K562 (cell line): ENCODE measurements around the gene ISG20L2. TPM values are rescaled to one million over a fixed set of nuclear protein-coding genes. Genes with fewer than 3 reads are reported as not detected.
A peak's percentile ranks its signal among the peaks of the same experiment; 100 is the strongest.

ENCODE experiments used
- ELF1 ChIP-seq: fragments of 200-800 bp; sonication (Bioruptor generic); IDR thresholded peaks from 2 replicates; pipeline ENCODE4 v1.6.1; 2016; ENCODE audit warnings: missing genetic modification characterization, missing compliant biosample characterization
- FOXP1 ChIP-seq: sonication (generic); formaldehyde crosslinking; IDR thresholded peaks from 2 replicates; pipeline ENCODE4 v1.8.0; 2022; ENCODE audit warnings: mild to moderate bottlenecking, missing genetic modification reagents
- LARP7 ChIP-seq: fragments of 450-650 bp; IDR thresholded peaks from 2 replicates; pipeline ENCODE4 v1.6.1; 2016
- MTA1 ChIP-seq: fragments of 450-650 bp; IDR thresholded peaks from 2 replicates; pipeline ENCODE4 v1.6.1; 2017; ENCODE audit warnings: borderline replicate concordance
- MYC ChIP-seq, 2 experiments: fragments of 250-450 bp in 1 of 2; sonication (Bioruptor Pico) in 1 of 2; IDR thresholded peaks; 2 replicates each; pipeline versions ENCODE4 v1.5.1 to v1.6.1; 2012 to 2021; ENCODE audit warnings: low read depth in 2 of 2, borderline replicate concordance in 1 of 2, improper control_type of control experiment in 1 of 2, low read length in 1 of 2, mild to moderate bottlenecking in 1 of 2, moderate library complexity in 1 of 2
- NCOR1 ChIP-seq: fragments of 450-650 bp; IDR thresholded peaks from 2 replicates; pipeline ENCODE4 v1.6.1; 2016; ENCODE audit warnings: mild to moderate bottlenecking, moderate library complexity
- POLR3A ChIP-seq: IDR thresholded peaks from 2 replicates; pipeline ENCODE4 v1.6.1; 2011; ENCODE audit warnings: borderline replicate concordance, mild to moderate bottlenecking, moderate library complexity; ENCODE audit not compliant: insufficient read length, insufficient read depth; ENCODE audit errors: extremely low read depth
- PRMT5 ChIP-seq: sonication (generic); formaldehyde crosslinking; IDR thresholded peaks from 2 replicates; pipeline ENCODE4 v1.5.0; 2020; ENCODE audit warnings: missing genetic modification reagents
- RBM17 ChIP-seq: fragments of 200-400 bp; formaldehyde crosslinking; IDR thresholded peaks from 2 replicates; pipeline ENCODE4 v1.6.1; 2017; ENCODE audit warnings: low read depth, mild to moderate bottlenecking, low read length, borderline replicate concordance
- SLC30A9 ChIP-seq: fragments of 250-450 bp; sonication (Bioruptor Pico); IDR thresholded peaks from 2 replicates; pipeline ENCODE4 v1.8.0; 2022; ENCODE audit warnings: mild to moderate bottlenecking, moderate library complexity
- SMAD1 ChIP-seq: fragments of 150-350 bp; IDR thresholded peaks from 2 replicates; pipeline ENCODE4 v1.6.1; 2014; ENCODE audit warnings: low read length, low read depth; ENCODE audit not compliant: partially characterized antibody
- SRSF1 ChIP-seq: fragments of 200-400 bp; formaldehyde crosslinking; IDR thresholded peaks from 2 replicates; pipeline ENCODE4 v1.6.1; 2017; ENCODE audit warnings: mild to moderate bottlenecking, low read depth, low read length, moderate library complexity
- ZBED1 ChIP-seq: IDR thresholded peaks from 2 replicates; pipeline ENCODE4 v1.6.1; 2014
- ZBTB34 ChIP-seq: fragments of 250-450 bp; sonication (Bioruptor Pico); IDR thresholded peaks from 2 replicates; pipeline ENCODE4 v1.8.0; 2021; ENCODE audit warnings: mild to moderate bottlenecking, moderate library complexity
- ZNF134 ChIP-seq: fragments of 250-450 bp; sonication (Bioruptor Pico); conservative IDR thresholded peaks from 2 replicates; pipeline ENCODE4 v1.4.0; 2020
- ZNF695 ChIP-seq: fragments of 450-650 bp; formaldehyde crosslinking; IDR thresholded peaks from 2 replicates; pipeline ENCODE4 v1.4.0; 2020; ENCODE audit warnings: mild to moderate bottlenecking, moderate library complexity
- ZNF740 ChIP-seq, 3 experiments: fragments of 200-800 bp in 1 of 3; sonication (Bioruptor generic) in 1 of 3; sonication (generic) in 1 of 3; formaldehyde crosslinking in 1 of 3; IDR thresholded peaks; 2 replicates each; pipeline versions ENCODE4 v1.6.1 to v1.8.0; 2016 to 2022; ENCODE audit warnings: mild to moderate bottlenecking in 2 of 3, missing compliant biosample characterization in 2 of 3, missing genetic modification characterization in 2 of 3, missing genetic modification reagents in 1 of 3
- polyA plus RNA-seq, 8 experiments: library from polyadenylated mRNA; depleted of rRNA in 4 of 8; stranded (reverse) in 5 of 8; unstranded in 3 of 8; fragments of >200 nt; fragmentation: Nextera tagmentation in 2 of 8; fragmentation: Illumina TruSeq in 1 of 8; extraction: Ambion mirVana in 2 of 8; extraction: Trizol in 1 of 8; gene quantifications; 2 replicates each; pipeline versions ENCODE4 v1.2.1 to v1.2.3, GENCODE V29; 2011 to 2014; ENCODE audit warnings: inconsistent platforms in 1 of 8, missing spikeins in 1 of 8
- total RNA-seq, 7 experiments: library from RNA; depleted of rRNA in 6 of 7; stranded (reverse); fragments of >200 nt in 6 of 7; fragmentation: Illumina TruSeq in 2 of 7; extraction: Trizol in 2 of 7; gene quantifications; 2 replicates each; pipeline versions ENCODE4 v1.2.1 to v1.2.3, GENCODE V29; 2011 to 2021; ENCODE audit warnings: low replicate concordance in 1 of 7
- TF ChIP-seq, protein P1 (sequence below): fragments of 250-450 bp; sonication (Bioruptor Pico); IDR thresholded peaks from 2 replicates; pipeline ENCODE4 v1.8.0; 2021; ENCODE audit warnings: moderate library complexity, mild to moderate bottlenecking, inconsistent platforms
- TF ChIP-seq, protein P2 (sequence below): fragments of 150-350 bp; conservative IDR thresholded peaks from 2 replicates; pipeline ENCODE4 v1.6.1; 2014; ENCODE audit warnings: low read length

The ISG20L2 gene
- total and polyA plus RNA-seq, 9 of the 15 experiments (the other 6 are each of a cell fraction or from before 2014, with no cell fraction given): 21.3 to 130 (median 50.3) TPM

- TF ChIP-seq, protein P1, sequence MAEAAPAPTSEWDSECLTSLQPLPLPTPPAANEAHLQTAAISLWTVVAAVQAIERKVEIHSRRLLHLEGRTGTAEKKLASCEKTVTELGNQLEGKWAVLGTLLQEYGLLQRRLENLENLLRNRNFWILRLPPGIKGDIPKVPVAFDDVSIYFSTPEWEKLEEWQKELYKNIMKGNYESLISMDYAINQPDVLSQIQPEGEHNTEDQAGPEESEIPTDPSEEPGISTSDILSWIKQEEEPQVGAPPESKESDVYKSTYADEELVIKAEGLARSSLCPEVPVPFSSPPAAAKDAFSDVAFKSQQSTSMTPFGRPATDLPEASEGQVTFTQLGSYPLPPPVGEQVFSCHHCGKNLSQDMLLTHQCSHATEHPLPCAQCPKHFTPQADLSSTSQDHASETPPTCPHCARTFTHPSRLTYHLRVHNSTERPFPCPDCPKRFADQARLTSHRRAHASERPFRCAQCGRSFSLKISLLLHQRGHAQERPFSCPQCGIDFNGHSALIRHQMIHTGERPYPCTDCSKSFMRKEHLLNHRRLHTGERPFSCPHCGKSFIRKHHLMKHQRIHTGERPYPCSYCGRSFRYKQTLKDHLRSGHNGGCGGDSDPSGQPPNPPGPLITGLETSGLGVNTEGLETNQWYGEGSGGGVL (CRISPR knock-in tag): no peak
- TF ChIP-seq SMAD1 (no peak), ZNF740 (CRISPR knock-in tag; IDR thresholded peaks at IDR 0.05) (peak; percentile 52; the same call in 1 of the 2 replicates), ZNF740 (tag; IDR thresholded peaks at IDR 0.05) (peak in 1 of 2 experiments; percentile 66; a peak in 1 of 4 replicates), MYC (IDR thresholded peaks at IDR 0.05; ENCODE audit: low read depth, low read length) (peak; percentile 60; the same call in 1 of the 2 replicates), MYC (CRISPR knock-in tag; IDR thresholded peaks at IDR 0.05; ENCODE audit: borderline replicate concordance, low read depth) (no peak), ZBED1 (no peak), ELF1 (tag) (peak; percentile 41), FOXP1 (CRISPR knock-in tag) (0 out of 2 replicates have a peak, but pooled peaks have one; percentile 55), POLR3A (no peak), SRSF1 (no peak), LARP7 (0 out of 2 replicates have a peak, but pooled peaks have one; percentile 26), SLC30A9 (CRISPR knock-in tag) (no peak), ZNF134 (CRISPR knock-in tag) (no peak), PRMT5 (CRISPR knock-in tag) (no peak), NCOR1 (no peak), MTA1 (no peak), ZNF695 (CRISPR knock-in tag) (no peak), RBM17 (no peak), ZBTB34 (CRISPR knock-in tag) (no peak)
- TF ChIP-seq, protein P2, sequence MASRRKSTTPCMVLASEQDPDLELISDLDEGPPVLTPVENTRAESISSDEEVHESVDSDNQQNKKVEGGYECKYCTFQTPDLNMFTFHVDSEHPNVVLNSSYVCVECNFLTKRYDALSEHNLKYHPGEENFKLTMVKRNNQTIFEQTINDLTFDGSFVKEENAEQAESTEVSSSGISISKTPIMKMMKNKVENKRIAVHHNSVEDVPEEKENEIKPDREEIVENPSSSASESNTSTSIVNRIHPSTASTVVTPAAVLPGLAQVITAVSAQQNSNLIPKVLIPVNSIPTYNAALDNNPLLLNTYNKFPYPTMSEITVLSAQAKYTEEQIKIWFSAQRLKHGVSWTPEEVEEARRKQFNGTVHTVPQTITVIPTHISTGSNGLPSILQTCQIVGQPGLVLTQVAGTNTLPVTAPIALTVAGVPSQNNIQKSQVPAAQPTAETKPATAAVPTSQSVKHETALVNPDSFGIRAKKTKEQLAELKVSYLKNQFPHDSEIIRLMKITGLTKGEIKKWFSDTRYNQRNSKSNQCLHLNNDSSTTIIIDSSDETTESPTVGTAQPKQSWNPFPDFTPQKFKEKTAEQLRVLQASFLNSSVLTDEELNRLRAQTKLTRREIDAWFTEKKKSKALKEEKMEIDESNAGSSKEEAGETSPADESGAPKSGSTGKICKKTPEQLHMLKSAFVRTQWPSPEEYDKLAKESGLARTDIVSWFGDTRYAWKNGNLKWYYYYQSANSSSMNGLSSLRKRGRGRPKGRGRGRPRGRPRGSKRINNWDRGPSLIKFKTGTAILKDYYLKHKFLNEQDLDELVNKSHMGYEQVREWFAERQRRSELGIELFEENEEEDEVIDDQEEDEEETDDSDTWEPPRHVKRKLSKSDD: no peak
Measured at GRCh38 chr1:156677616-156678596, 50.7 kb downstream of the ISG20L2 start (continued).
